Mesendoderm (in vitro differentiated cells): ENCODE results near the gene RAB25. TPM values are rescaled to one million over a fixed set of nuclear protein-coding genes. Genes with fewer than 3 reads are reported as not detected.

Experiments used
- DNase-seq: peaks from one replicate; pipeline ENCODE4 v3.0.0; 2013
- H2AK5ac ChIP-seq: 2 replicates; pipeline ENCODE4 v1.6.1; 2013; ENCODE audit warnings: low read length, inconsistent platforms
- H2BK120ac ChIP-seq: 2 replicates; pipeline ENCODE4 v1.6.1; 2013; ENCODE audit warnings: low read depth, mild to moderate bottlenecking, low read length, moderate library complexity, mixed read lengths
- H2BK15ac ChIP-seq: replicated peaks from 2 replicates; pipeline ENCODE4 v1.6.1; 2013; ENCODE audit warnings: low read depth, mild to moderate bottlenecking, moderate library complexity
- H2BK5ac ChIP-seq: 2 replicates; pipeline ENCODE4 v1.6.1; 2013; ENCODE audit warnings: low read length, inconsistent platforms
- H3K18ac ChIP-seq: 2 replicates; pipeline ENCODE4 v1.6.1; 2013; ENCODE audit warnings: mild to moderate bottlenecking, low read length, mixed read lengths
- H3K23ac ChIP-seq: one replicate; pipeline ENCODE4 v1.6.1; 2013; ENCODE audit warnings: low read length
- H3K27ac ChIP-seq: 2 replicates; pipeline ENCODE4 v1.5.1; 2013; ENCODE audit warnings: low read depth, mild to moderate bottlenecking, inconsistent platforms, low read length, moderate library complexity
- H3K27me3 ChIP-seq: 2 replicates; pipeline ENCODE4 v1.6.1; 2013; ENCODE audit warnings: low read length, control low read depth, mild to moderate bottlenecking, inconsistent platforms; ENCODE audit not compliant: insufficient read depth, poor library complexity
- H3K36me3 ChIP-seq: 2 replicates; pipeline ENCODE4 v1.6.1; 2013; ENCODE audit warnings: low read length, inconsistent platforms; ENCODE audit not compliant: control insufficient read depth, insufficient read depth
- H3K4ac ChIP-seq: one replicate; pipeline ENCODE4 v1.6.1; 2013; ENCODE audit warnings: low read depth, mild to moderate bottlenecking, low read length, moderate library complexity
- H3K4me1 ChIP-seq: 2 replicates; pipeline ENCODE4 v1.6.1; 2013; ENCODE audit warnings: low read depth, low read length, inconsistent platforms; ENCODE audit not compliant: control insufficient read depth
- H3K4me2 ChIP-seq: 2 replicates; pipeline ENCODE4 v1.6.1; 2013; ENCODE audit warnings: low read length
- H3K4me3 ChIP-seq: 2 replicates; pipeline ENCODE4 v1.5.1; 2013; ENCODE audit warnings: mild to moderate bottlenecking, low read length
- H3K56ac ChIP-seq: one replicate; pipeline ENCODE4 v1.6.1; 2013; ENCODE audit warnings: low read length
- H3K79me1 ChIP-seq: 2 replicates; pipeline ENCODE4 v1.6.1; 2013; ENCODE audit warnings: low read length, inconsistent platforms
- H3K79me2 ChIP-seq: 2 replicates; pipeline ENCODE4 v1.6.1; 2013; ENCODE audit warnings: mild to moderate bottlenecking, low read length; ENCODE audit not compliant: control insufficient read depth, insufficient read depth
- H3K9ac ChIP-seq: 2 replicates; pipeline ENCODE4 v1.6.1; 2013; ENCODE audit warnings: low read length, inconsistent platforms
- H4K5ac ChIP-seq: one replicate; pipeline ENCODE4 v1.6.1; 2013; ENCODE audit warnings: low read length
- H4K8ac ChIP-seq: one replicate; pipeline ENCODE4 v1.6.1; 2013; ENCODE audit warnings: low read depth, mild to moderate bottlenecking, control low read depth, low read length, moderate library complexity
- WGBS: extraction: QIAGEN DNeasy Blood & Tissue Kit; methylation state at CpG from one replicate; pipeline ENCODE4 v1.1.7; 2013; ENCODE audit warnings: low lambda C conversion rate, missing lambda C conversion rate; ENCODE audit not compliant: insufficient coverage; ENCODE audit errors: extremely low coverage; 5-methylcytosine and 5-hydroxymethylcytosine counted together
- polyA plus RNA-seq, 2 experiments: library from polyadenylated mRNA; stranded (reverse); fragments of 200-250 nt; gene quantifications; one replicate each; pipeline ENCODE4 v1.2.3, GENCODE V29; 2013

The RAB25 gene
- 49.9 TPM for polyA plus RNA-seq (2013, experiment 1 of 2)
- polyA plus RNA-seq (2013, experiment 2 of 2), result 48.3 TPM

GRCh38 chr1:156060937-156061636 is at the start of gene RAB25:
Gene RAB25 (plus strand): TSS chr1:156061160. CDS start chr1:156061401, 241 bp downstream.
- Histone ChIP-seq H3K56ac (peak within 1 kb of the TSS; percentile 86), H3K4me2 (peak within 1 kb of the TSS; percentile 65), H3K9ac (peak within 1 kb of the TSS; percentile 68), H3K79me1 (no peaks in the 10 kb centered on the region), H4K5ac (no peak within 1 kb of the TSS), H2BK5ac (peak within 1 kb of the TSS; percentile 87), H4K8ac (no peak within 1 kb of the TSS), H3K36me3 (no peaks in the 10 kb centered on the region), H2AK5ac (no peak within 1 kb of the TSS), H3K4me3 (peak within 1 kb of the TSS; percentile 2), H3K79me2 (peaks cover 3% of the 10 kb centered on the region), H2BK15ac (peak within 1 kb of the TSS; percentile 76), H3K18ac (peak within 1 kb of the TSS; percentile 64), H3K4me1 (peaks cover 5% of the 10 kb centered on the region), H3K23ac (peak within 1 kb of the TSS; percentile 94), H3K4ac (peak within 1 kb of the TSS; percentile 58), H3K27ac (peak within 1 kb of the TSS; percentile 76), H3K27me3 (no peaks in the 10 kb centered on the region), H2BK120ac (no peak within 1 kb of the TSS)
- peak; percentile 93 for DNase-seq
- WGBS, result no CpG with 5 or more reads among the region's 11 CpGs

- H2AK5ac ChIP-seq, result no peak overlapping the region
- DNase-seq, result no peak
- H3K4me3 ChIP-seq, result no peak overlapping the region
- H3K27ac ChIP-seq, result no peak overlapping the region
- no CpG with 5 or more reads among the region's 4 CpGs for WGBS
- H3K4ac ChIP-seq, result no peak overlapping the region
- no peak overlapping the region for H4K5ac ChIP-seq
- H3K56ac ChIP-seq, result no peak overlapping the region
- no peaks in the 10 kb centered on the region for H3K27me3 ChIP-seq
- H2BK120ac ChIP-seq, result no peak overlapping the region
- H3K4me2 ChIP-seq, result no peak overlapping the region
- H3K9ac ChIP-seq, result no peak overlapping the region
- H3K18ac ChIP-seq, result no peak overlapping the region
- H3K23ac ChIP-seq, result no peak overlapping the region
- no peak overlapping the region for H4K8ac ChIP-seq
- peaks cover 24% of the 10 kb centered on the region for H3K36me3 ChIP-seq
- H2BK5ac ChIP-seq, result no peak overlapping the region
- peaks cover 2% of the 10 kb centered on the region for H3K79me2 ChIP-seq
- H2BK15ac ChIP-seq, result no peak overlapping the region
- H3K4me1 ChIP-seq, result no peaks in the 10 kb centered on the region
- H3K79me1 ChIP-seq, result peaks cover 2% of the 10 kb centered on the region
These were observed 48.7 kb upstream of the RAB25 start for GRCh38 chr1:156012051-156012817.

DNA sequence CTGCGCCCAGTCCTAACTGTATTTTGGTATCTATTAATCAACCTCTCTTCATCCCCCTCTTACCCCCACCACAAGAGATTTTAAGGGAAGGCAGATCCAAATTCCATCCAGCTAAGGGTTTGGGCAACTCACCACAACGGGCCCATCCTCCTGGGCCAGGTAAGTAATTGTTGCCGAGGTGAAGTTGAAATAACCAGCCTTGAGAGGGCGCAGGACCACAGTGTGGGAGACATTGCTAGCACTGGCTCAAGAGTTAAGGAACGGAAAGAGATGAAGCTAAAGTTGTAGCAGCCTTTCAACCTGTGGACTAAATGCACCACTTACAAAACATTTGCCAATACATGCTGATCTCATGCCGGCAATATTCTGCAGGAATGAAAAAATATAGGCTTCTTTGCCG is 46.1 kb upstream of the RAB25 start:
- H3K27me3 ChIP-seq, result no peaks in the 10 kb centered on the region
- no peak overlapping the region for H4K5ac ChIP-seq

GRCh38 chr1:156019946-156020292 is 41.0 kb upstream of the RAB25 start:
- H3K27me3 ChIP-seq, result no peaks in the 10 kb centered on the region
- no peak overlapping the region for H2BK15ac ChIP-seq
- peaks cover 9% of the 10 kb centered on the region for H3K79me1 ChIP-seq
- peak overlapping the region; percentile 33 for H2AK5ac ChIP-seq
- no peak overlapping the region for H3K27ac ChIP-seq
- H3K9ac ChIP-seq, result peak overlapping the region; percentile 89
- peaks cover 2% of the 10 kb centered on the region for H3K4me1 ChIP-seq
- peak overlapping the region; percentile 40 for H3K4ac ChIP-seq
- no peak for DNase-seq
- WGBS, result no CpG with 5 or more reads among the region's 8 CpGs
- H3K4me3 ChIP-seq, result peak overlapping the region; percentile 86
- no peak overlapping the region for H4K5ac ChIP-seq
- H3K4me2 ChIP-seq, result peak overlapping the region; percentile 57
- peaks cover 6% of the 10 kb centered on the region for H3K36me3 ChIP-seq
- H4K8ac ChIP-seq, result no peak overlapping the region
- H3K23ac ChIP-seq, result no peak overlapping the region
- no peak overlapping the region for H3K18ac ChIP-seq
- H2BK5ac ChIP-seq, result no peak overlapping the region
- H3K56ac ChIP-seq, result peak overlapping the region; percentile 97
- H3K79me2 ChIP-seq, result peaks cover 20% of the 10 kb centered on the region
- no peak overlapping the region for H2BK120ac ChIP-seq

More for the DNA sequence above, 46.1 kb upstream of the RAB25 start:
- no peak overlapping the region for H3K27ac ChIP-seq
- no peak overlapping the region for H3K18ac ChIP-seq
- H2AK5ac ChIP-seq, result no peak overlapping the region
- H3K4ac ChIP-seq, result no peak overlapping the region
- H3K36me3 ChIP-seq, result peaks cover 21% of the 10 kb centered on the region
- WGBS, result no CpG with 5 or more reads among the region's 7 CpGs
- H2BK15ac ChIP-seq, result no peak overlapping the region
- H3K4me1 ChIP-seq, result peaks cover 2% of the 10 kb centered on the region
- no peak overlapping the region for H2BK120ac ChIP-seq
- H3K9ac ChIP-seq, result no peak overlapping the region
- no peak overlapping the region for H3K4me2 ChIP-seq
- no peak overlapping the region for H3K56ac ChIP-seq
- H3K23ac ChIP-seq, result no peak overlapping the region
- H3K79me2 ChIP-seq, result peaks cover 13% of the 10 kb centered on the region
- no peak overlapping the region for H3K4me3 ChIP-seq
- peak; percentile 41 for DNase-seq
- no peak overlapping the region for H4K8ac ChIP-seq
- H2BK5ac ChIP-seq, result no peak overlapping the region
- peaks cover 10% of the 10 kb centered on the region for H3K79me1 ChIP-seq

DNA sequence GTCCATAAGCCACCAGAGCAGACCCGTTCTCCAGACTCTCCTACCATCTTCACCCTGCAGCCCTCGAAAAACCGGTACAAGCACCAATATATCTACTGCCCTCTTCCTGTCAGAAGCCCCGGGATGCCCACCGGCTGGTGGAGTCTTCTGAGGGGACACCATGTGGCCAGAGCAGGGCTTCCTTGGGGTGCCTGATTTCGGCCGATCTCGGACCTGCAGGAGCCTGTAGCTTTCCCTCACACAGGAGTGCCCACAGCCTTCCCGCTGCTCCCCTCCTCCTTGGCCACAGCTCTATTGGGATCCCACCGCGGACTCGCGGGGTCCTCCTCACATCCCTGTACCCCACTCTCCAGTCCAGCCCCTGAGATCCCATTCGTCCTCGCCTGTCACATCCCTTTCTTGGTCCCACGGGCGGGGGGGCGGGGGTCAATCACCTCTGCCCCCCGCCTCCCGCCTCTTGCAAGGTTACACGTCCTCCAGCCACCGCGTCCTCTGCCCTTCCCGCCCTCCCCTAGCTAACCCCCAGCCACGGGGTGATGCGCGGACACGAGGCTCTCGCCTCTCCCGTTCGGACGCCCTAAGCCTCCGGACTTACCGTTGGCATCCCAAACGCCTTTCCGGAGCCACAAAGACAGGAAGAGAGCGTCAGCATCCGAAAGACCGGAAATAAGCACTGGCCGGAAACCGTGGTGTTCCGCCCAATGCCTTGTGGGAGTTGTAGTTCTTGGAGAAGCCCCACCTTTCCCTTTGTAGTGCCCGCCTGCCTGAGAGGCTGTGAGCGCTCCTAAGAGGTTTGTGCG is 40.5 kb upstream of the RAB25 start, which contains the start of gene SSR2:
Gene SSR2, minus strand, starts transcription at position 659 of the 800 bp plus-strand sequence. CDS start 784 bp downstream, outside the sequence.
- Histone ChIP-seq H3K18ac (peak within 1 kb of the TSS; percentile 60), H2AK5ac (peak within 1 kb of the TSS; percentile 33), H4K8ac (no peak within 1 kb of the TSS), H3K27ac (no peak within 1 kb of the TSS), H3K79me1 (peaks cover 9% of the 10 kb centered on the region), H3K4ac (peak within 1 kb of the TSS; percentile 40), H2BK120ac (peak within 1 kb of the TSS; percentile 49), H3K4me3 (peak within 1 kb of the TSS; percentile 86), H3K9ac (peak within 1 kb of the TSS; percentile 89), H2BK15ac (no peak within 1 kb of the TSS), H3K36me3 (peaks cover 6% of the 10 kb centered on the region), H3K23ac (no peak within 1 kb of the TSS), H4K5ac (no peak within 1 kb of the TSS), H2BK5ac (no peak within 1 kb of the TSS), H3K27me3 (no peaks in the 10 kb centered on the region), H3K4me2 (peak within 1 kb of the TSS; percentile 57), H3K56ac (peak within 1 kb of the TSS; percentile 97), H3K4me1 (peaks cover 2% of the 10 kb centered on the region), H3K79me2 (peaks cover 20% of the 10 kb centered on the region)
- DNase-seq, result peak; percentile 97
- no CpG with 5 or more reads among the region's 45 CpGs for WGBS
